Neural progenitor cell (in vitro differentiated cells): ENCODE measurements around the gene HSPA4L. TPM values are rescaled to one million over a fixed set of nuclear protein-coding genes. Genes with fewer than 3 reads are reported as not detected.

Experiments
- DNase-seq: peaks from one replicate; pipeline ENCODE4 v3.0.0-alpha.2; 2016; ENCODE audit warnings: low spot score
- H2AFZ ChIP-seq: fragments of 200-600 bp; sonication (generic); replicated peaks from 2 replicates; pipeline ENCODE4 v1.6.1; 2016; ENCODE audit warnings: antibody characterized with exemption
- H3F3A ChIP-seq: fragments of 200-600 bp; sonication (generic); 2 replicates; pipeline ENCODE4 v1.6.1; 2016; ENCODE audit warnings: antibody characterized with exemption, low read depth
- H3K27ac ChIP-seq: fragments of 200-600 bp; sonication (generic); 2 replicates; pipeline ENCODE4 v1.5.1; 2016; ENCODE audit warnings: mild to moderate bottlenecking
- H3K27me3 ChIP-seq: fragments of 200-600 bp; sonication (generic); 2 replicates; pipeline ENCODE4 v1.6.1; 2016; ENCODE audit warnings: mild to moderate bottlenecking, moderate library complexity
- H3K36me3 ChIP-seq: fragments of 200-600 bp; sonication (generic); 2 replicates; pipeline ENCODE4 v1.5.1; 2016
- H3K4me1 ChIP-seq: fragments of 200-600 bp; sonication (generic); 2 replicates; pipeline ENCODE4 v1.6.1; 2016; ENCODE audit warnings: mixed run types
- H3K4me2 ChIP-seq: fragments of 200-600 bp; sonication (generic); 2 replicates; pipeline ENCODE4 v1.6.1; 2016
- H3K4me3 ChIP-seq: fragments of 200-600 bp; sonication (generic); 2 replicates; pipeline ENCODE4 v1.5.1; 2016
- H3K79me2 ChIP-seq: fragments of 200-600 bp; sonication (generic); 2 replicates; pipeline ENCODE4 v1.6.1; 2016; ENCODE audit warnings: low read depth
- H3K9ac ChIP-seq: fragments of 200-600 bp; sonication (generic); 2 replicates; pipeline ENCODE4 v1.6.1; 2016
- H3K9me3 ChIP-seq: fragments of 200-600 bp; sonication (generic); 2 replicates; pipeline ENCODE4 v1.5.1; 2016; ENCODE audit warnings: low read depth
- H4K20me1 ChIP-seq: fragments of 200-600 bp; sonication (generic); 2 replicates; pipeline ENCODE4 v1.6.1; 2016; ENCODE audit warnings: low read depth
- H3K27ac Mint-ChIP-seq: 3 replicates; pipeline ENCODE4 v1.8.0; 2021; ENCODE audit warnings: mixed read lengths
- H3K27me3 Mint-ChIP-seq: 2 replicates; pipeline ENCODE4 v1.8.0; 2022; ENCODE audit warnings: low read depth, mild to moderate bottlenecking, inconsistent platforms, moderate library complexity, mixed read lengths; ENCODE audit not compliant: insufficient read depth
- H3K36me3 Mint-ChIP-seq: 3 replicates; pipeline ENCODE4 v1.8.0; 2021; ENCODE audit warnings: mixed read lengths
- H3K4me1 Mint-ChIP-seq: 3 replicates; pipeline ENCODE4 v1.8.0; 2021; ENCODE audit warnings: mixed read lengths
- H3K4me3 Mint-ChIP-seq: 3 replicates; pipeline ENCODE4 v1.8.0; 2021; ENCODE audit warnings: mild to moderate bottlenecking, moderate library complexity, mixed read lengths
- H3K9me3 Mint-ChIP-seq: 3 replicates; pipeline ENCODE4 v1.8.0; 2020; ENCODE audit warnings: mixed read lengths
- EZH2 ChIP-seq: fragments of 200-600 bp; sonication (generic); IDR thresholded peaks from 2 replicates; pipeline ENCODE4 v1.6.1; 2017; ENCODE audit warnings: antibody characterized with exemption, mild to moderate bottlenecking, moderate library complexity
- EZH2phosphoT487 ChIP-seq: fragments of 200-600 bp; sonication (generic); IDR thresholded peaks from 2 replicates; pipeline ENCODE4 v1.6.1; 2017; ENCODE audit warnings: antibody characterized with exemption
- total RNA-seq: library from RNA; depleted of rRNA; stranded (reverse); fragments of >200 nt; gene quantifications from 2 replicates; pipeline ENCODE4 v1.2.3, GENCODE V29; 2015; ENCODE audit warnings: low replicate concordance
- TF ChIP-seq, protein P1 (sequence below): fragments of 200-600 bp; sonication (generic); IDR thresholded peaks from 2 replicates; pipeline ENCODE4 v1.5.1; 2017; ENCODE audit warnings: antibody characterized with exemption, mild to moderate bottlenecking

Gene HSPA4L
- total RNA-seq, 1 donor from 2014 or later = 0.67 TPM

DNA sequence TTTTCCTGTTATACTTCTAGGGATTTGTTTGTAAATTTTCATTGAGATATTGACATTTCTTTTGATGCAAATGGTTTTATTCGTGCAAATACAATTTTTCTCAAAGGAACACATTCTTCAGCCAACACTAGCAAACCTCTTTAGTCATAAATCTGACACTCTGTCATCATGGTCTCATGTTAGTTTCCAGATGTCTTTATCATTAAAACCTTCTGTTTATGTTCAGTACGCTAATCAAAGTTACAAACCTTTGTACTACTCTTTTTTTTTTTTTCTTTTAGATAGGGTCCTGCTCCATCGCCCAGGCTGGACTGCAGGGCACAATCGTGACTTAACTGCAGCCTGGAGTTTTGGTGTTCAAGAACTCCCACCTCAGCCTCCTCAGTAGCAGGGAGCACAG, 44.8 kb upstream of the HSPA4L start:
- Histone ChIP-seq H2AFZ (no peak overlapping the region), H3K9me3 (no peaks in the 10 kb centered on the region), H3F3A (no peaks in the 10 kb centered on the region), H4K20me1 (no peaks in the 10 kb centered on the region), H3K9ac (no peak overlapping the region), H3K4me2 (no peak overlapping the region), H3K79me2 (no peaks in the 10 kb centered on the region), H3K4me1 (no peaks in the 10 kb centered on the region), H3K36me3 (no peaks in the 10 kb centered on the region), H3K27ac (no peak overlapping the region), H3K27me3 (no peaks in the 10 kb centered on the region), H3K4me3 (no peak overlapping the region)
- H3K4me1 Mint-ChIP-seq = peaks cover 4% of the 10 kb centered on the region
- no peak overlapping the region for H3K4me3 Mint-ChIP-seq
- H3K9me3 Mint-ChIP-seq = peaks cover 10% of the 10 kb centered on the region
- H3K36me3 Mint-ChIP-seq = peaks cover 3% of the 10 kb centered on the region
- no peak overlapping the region for H3K27ac Mint-ChIP-seq
- DNase-seq = no peak
- no peak for TF ChIP-seq EZH2phosphoT487
- H3K27me3 Mint-ChIP-seq = no peaks in the 10 kb centered on the region

DNA sequence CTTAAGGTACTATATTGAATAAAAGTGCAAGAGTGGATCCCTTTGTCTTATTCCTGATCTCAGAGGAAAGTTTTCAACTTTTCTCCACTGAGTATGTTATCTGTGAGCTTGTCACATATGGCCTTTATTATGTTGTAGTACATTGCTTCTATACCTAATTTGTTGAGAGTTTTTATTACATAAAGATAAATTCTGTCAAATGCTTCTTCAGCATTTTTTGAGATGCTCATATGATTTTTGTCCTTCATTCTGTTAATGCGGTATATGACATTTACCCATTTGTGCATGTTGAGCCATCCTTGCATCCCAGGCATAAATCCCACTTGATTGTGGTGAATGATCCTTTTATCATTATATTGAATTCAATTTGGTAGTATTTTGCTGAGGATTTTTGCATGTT, 40.9 kb upstream of the HSPA4L start:
- DNase-seq = no peak
- Mint-ChIP-seq H3K36me3 (peaks cover 3% of the 10 kb centered on the region), H3K4me3 (no peak overlapping the region), H3K9me3 (peaks cover 12% of the 10 kb centered on the region), H3K27ac (no peak overlapping the region), H3K4me1 (no peaks in the 10 kb centered on the region), H3K27me3 (no peaks in the 10 kb centered on the region)
- Histone ChIP-seq H4K20me1 (no peaks in the 10 kb centered on the region), H3K4me1 (no peaks in the 10 kb centered on the region), H3K36me3 (no peaks in the 10 kb centered on the region), H3K4me2 (no peak overlapping the region), H3F3A (no peaks in the 10 kb centered on the region), H3K9ac (no peak overlapping the region), H3K4me3 (no peak overlapping the region), H3K79me2 (no peaks in the 10 kb centered on the region), H3K27me3 (no peaks in the 10 kb centered on the region), H3K27ac (no peak overlapping the region), H3K9me3 (no peaks in the 10 kb centered on the region), H2AFZ (no peak overlapping the region)
- TF ChIP-seq, protein P1, sequence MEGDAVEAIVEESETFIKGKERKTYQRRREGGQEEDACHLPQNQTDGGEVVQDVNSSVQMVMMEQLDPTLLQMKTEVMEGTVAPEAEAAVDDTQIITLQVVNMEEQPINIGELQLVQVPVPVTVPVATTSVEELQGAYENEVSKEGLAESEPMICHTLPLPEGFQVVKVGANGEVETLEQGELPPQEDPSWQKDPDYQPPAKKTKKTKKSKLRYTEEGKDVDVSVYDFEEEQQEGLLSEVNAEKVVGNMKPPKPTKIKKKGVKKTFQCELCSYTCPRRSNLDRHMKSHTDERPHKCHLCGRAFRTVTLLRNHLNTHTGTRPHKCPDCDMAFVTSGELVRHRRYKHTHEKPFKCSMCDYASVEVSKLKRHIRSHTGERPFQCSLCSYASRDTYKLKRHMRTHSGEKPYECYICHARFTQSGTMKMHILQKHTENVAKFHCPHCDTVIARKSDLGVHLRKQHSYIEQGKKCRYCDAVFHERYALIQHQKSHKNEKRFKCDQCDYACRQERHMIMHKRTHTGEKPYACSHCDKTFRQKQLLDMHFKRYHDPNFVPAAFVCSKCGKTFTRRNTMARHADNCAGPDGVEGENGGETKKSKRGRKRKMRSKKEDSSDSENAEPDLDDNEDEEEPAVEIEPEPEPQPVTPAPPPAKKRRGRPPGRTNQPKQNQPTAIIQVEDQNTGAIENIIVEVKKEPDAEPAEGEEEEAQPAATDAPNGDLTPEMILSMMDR = no peak
- TF ChIP-seq EZH2 = no peak
- no peak for TF ChIP-seq EZH2phosphoT487

DNA sequence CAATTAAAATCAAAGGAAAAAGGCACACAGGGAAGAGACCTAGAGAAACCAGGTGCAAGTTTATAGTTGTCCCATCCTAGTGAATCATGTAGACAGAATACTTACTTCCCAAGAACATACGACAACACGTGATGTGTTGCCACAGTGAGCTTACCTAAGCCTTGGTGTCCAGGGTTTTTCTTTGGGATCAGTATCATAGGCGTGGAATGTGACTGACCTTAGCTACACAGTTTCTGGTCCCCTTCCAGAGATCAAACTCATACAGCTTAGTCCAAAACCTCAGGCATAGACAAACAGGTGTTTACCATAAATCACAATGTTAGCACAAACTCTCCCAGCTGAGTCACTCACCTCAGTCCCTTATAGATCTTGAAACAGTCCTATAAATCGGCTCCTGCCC, 34.2 kb upstream of the HSPA4L start:
- DNase-seq = no peak

DNA sequence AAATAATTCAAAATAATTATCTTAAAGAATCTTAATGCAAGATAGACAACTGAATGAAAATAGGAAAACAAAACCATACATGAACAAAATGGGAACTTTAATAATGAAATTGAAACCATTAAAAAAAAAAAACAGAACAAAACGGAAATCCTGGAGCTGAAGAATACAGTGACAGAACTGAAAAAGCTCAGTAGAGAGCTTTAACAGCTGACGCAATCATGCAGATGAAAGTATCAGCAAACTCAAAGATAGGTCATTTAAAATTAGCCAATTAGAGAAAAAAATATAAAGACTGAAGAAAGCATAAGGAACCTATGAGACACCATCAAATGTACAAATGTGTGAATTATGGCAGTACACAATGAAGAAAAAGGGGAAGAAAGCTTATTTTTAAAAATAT, 33.2 kb upstream of the HSPA4L start:
- H3K4me3 ChIP-seq = no peak overlapping the region
- Mint-ChIP-seq H3K4me1 (no peaks in the 10 kb centered on the region), H3K9me3 (peaks cover 25% of the 10 kb centered on the region), H3K27me3 (peaks cover 2% of the 10 kb centered on the region), H3K4me3 (no peak overlapping the region), H3K36me3 (no peaks in the 10 kb centered on the region), H3K27ac (no peak overlapping the region)
- no peaks in the 10 kb centered on the region for H3K36me3 ChIP-seq
- H4K20me1 ChIP-seq = no peaks in the 10 kb centered on the region
- no peak overlapping the region for H3K27ac ChIP-seq
- no peak overlapping the region for H3K9ac ChIP-seq
- no peak for DNase-seq
- no peak overlapping the region for H3K4me2 ChIP-seq
- no peaks in the 10 kb centered on the region for H3K4me1 ChIP-seq
- H3K27me3 ChIP-seq = no peaks in the 10 kb centered on the region
- H3K79me2 ChIP-seq = no peaks in the 10 kb centered on the region
- TF ChIP-seq EZH2phosphoT487 (no peak), EZH2 (no peak)
- TF ChIP-seq, protein P1 = no peak
- no peaks in the 10 kb centered on the region for H3K9me3 ChIP-seq
- H3F3A ChIP-seq = no peaks in the 10 kb centered on the region
- no peak overlapping the region for H2AFZ ChIP-seq

More for the DNA sequence above, 34.2 kb upstream of the HSPA4L start:
- H3F3A ChIP-seq = no peaks in the 10 kb centered on the region
- no peak overlapping the region for H3K27ac Mint-ChIP-seq
- H2AFZ ChIP-seq = no peak overlapping the region
- no peak overlapping the region for H3K27ac ChIP-seq
- no peaks in the 10 kb centered on the region for H3K4me1 Mint-ChIP-seq
- H3K79me2 ChIP-seq = no peaks in the 10 kb centered on the region
- H3K27me3 ChIP-seq = no peaks in the 10 kb centered on the region
- no peak overlapping the region for H3K4me2 ChIP-seq
- H3K36me3 ChIP-seq = no peaks in the 10 kb centered on the region
- TF ChIP-seq EZH2 (no peak), EZH2phosphoT487 (no peak)
- TF ChIP-seq, protein P1 = no peak
- H3K4me1 ChIP-seq = no peaks in the 10 kb centered on the region
- peaks cover 2% of the 10 kb centered on the region for H3K27me3 Mint-ChIP-seq
- H3K9me3 ChIP-seq = no peaks in the 10 kb centered on the region
- no peaks in the 10 kb centered on the region for H3K36me3 Mint-ChIP-seq
- H3K4me3 Mint-ChIP-seq = no peak overlapping the region
- no peak overlapping the region for H3K9ac ChIP-seq
- no peaks in the 10 kb centered on the region for H4K20me1 ChIP-seq
- H3K4me3 ChIP-seq = no peak overlapping the region
- H3K9me3 Mint-ChIP-seq = peaks cover 25% of the 10 kb centered on the region
